SK-N-SH treated with all-trans-retinoic acid at 6 μM for 48 hours (cell line): ENCODE results near the gene FBXW10.
"Not testable (repeated sequence)": the region's sequence is repeated elsewhere in the genome, so short reads cannot be mapped to it uniquely, and the experiment has no call there.

Experiments used
- ARNTL ChIP-seq: fragments of 450-650 bp; formaldehyde crosslinking; IDR thresholded peaks from 2 replicates; pipeline ENCODE4 v1.5.0; 2020; ENCODE audit warnings: low read depth, mild to moderate bottlenecking, moderate library complexity, borderline replicate concordance
- CREB5 ChIP-seq: fragments of 250-450 bp; sonication (Bioruptor Pico); IDR thresholded peaks from 2 replicates; pipeline ENCODE4 v1.5.1; 2020; ENCODE audit warnings: low read depth, mild to moderate bottlenecking, moderate library complexity
- ESRRG ChIP-seq: fragments of 250-450 bp; sonication (Bioruptor Pico); IDR thresholded peaks from 2 replicates; pipeline ENCODE4 v1.6.1; 2021; ENCODE audit warnings: mild to moderate bottlenecking
- TOX ChIP-seq: fragments of 250-450 bp; sonication (Bioruptor Pico); IDR thresholded peaks from 2 replicates; pipeline ENCODE4 v1.8.0; 2021; ENCODE audit warnings: mild to moderate bottlenecking, moderate library complexity, borderline replicate concordance
- ZFP3 ChIP-seq: fragments of 250-450 bp; sonication (Bioruptor Pico); IDR thresholded peaks from 2 replicates; pipeline ENCODE4 v1.5.0; 2020; ENCODE audit warnings: mild to moderate bottlenecking, moderate library complexity
- ZFP30 ChIP-seq: fragments of 450-650 bp; formaldehyde crosslinking; IDR thresholded peaks from 2 replicates; pipeline ENCODE4 v1.5.0; 2022; ENCODE audit warnings: mild to moderate bottlenecking, moderate library complexity

- TF ChIP-seq ARNTL; TOX (CRISPR knock-in tag); CREB5 (CRISPR knock-in tag); ZFP3 (CRISPR knock-in tag); ESRRG (CRISPR knock-in tag); ZFP30 (CRISPR knock-in tag): not testable (repeated sequence)
Measured at GRCh38 chr17:18741228-18741627, 2.6 kb upstream of the FBXW10 start.
